ENCODE measurements around the gene CAMSAP1.

DNA sequence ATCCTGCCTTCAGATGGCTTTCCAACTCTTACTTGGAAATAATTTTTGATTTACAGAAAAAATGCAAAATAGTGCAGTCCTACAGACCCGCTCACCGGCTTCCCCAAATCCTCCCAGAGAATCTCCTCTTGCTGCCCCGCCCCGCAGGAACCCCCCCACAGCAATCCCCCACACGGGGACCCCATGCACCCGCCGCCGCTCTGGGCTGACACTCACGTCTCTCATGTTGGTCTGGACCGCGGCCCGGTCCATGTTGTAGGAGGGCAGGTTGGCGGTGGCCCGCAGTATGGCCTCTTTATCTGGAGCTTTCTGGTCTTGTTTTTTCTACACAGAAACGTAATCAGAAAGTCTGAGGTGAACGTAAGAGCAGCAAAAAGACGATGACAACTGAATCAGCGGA is 40.2 kb upstream of the CAMSAP1 start:
- TF ChIP-seq, protein P1, sequence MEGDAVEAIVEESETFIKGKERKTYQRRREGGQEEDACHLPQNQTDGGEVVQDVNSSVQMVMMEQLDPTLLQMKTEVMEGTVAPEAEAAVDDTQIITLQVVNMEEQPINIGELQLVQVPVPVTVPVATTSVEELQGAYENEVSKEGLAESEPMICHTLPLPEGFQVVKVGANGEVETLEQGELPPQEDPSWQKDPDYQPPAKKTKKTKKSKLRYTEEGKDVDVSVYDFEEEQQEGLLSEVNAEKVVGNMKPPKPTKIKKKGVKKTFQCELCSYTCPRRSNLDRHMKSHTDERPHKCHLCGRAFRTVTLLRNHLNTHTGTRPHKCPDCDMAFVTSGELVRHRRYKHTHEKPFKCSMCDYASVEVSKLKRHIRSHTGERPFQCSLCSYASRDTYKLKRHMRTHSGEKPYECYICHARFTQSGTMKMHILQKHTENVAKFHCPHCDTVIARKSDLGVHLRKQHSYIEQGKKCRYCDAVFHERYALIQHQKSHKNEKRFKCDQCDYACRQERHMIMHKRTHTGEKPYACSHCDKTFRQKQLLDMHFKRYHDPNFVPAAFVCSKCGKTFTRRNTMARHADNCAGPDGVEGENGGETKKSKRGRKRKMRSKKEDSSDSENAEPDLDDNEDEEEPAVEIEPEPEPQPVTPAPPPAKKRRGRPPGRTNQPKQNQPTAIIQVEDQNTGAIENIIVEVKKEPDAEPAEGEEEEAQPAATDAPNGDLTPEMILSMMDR (conservative IDR thresholded peaks at IDR 0.05; ENCODE audit: low read length) = no peak
- TF ChIP-seq EZH2phosphoT487 (IDR thresholded peaks at IDR 0.05; ENCODE audit: borderline replicate concordance, low read depth, low read length) = no peak

Measured in OCI-LY7 (cell line).